ENCODE measurements around the gene TNFAIP3.
A peak's percentile ranks its signal among the peaks of the same experiment; 100 is the strongest.

- TF ChIP-seq CTCF (IDR thresholded peaks at IDR 0.05) (peak; percentile 82 to 91 (median 88)), POLR2AphosphoS5 (IDR thresholded peaks at IDR 0.05) (peak; percentile 92 to 95), EP300 (IDR thresholded peaks at IDR 0.05) (peak; percentile 82), POLR2A (IDR thresholded peaks at IDR 0.05; ENCODE audit: low read depth) (peak; percentile 57)
Measured at GRCh38 chr6:137866914-137867684, at the start of gene TNFAIP3.

Measured in esophagus muscularis mucosa (tissue), 4 donors.